Activated CD4-positive, alpha-beta memory T cell treated with anti-CD3 and anti-CD28 coated beads for 36 hours (primary cell): Measurements from ENCODE around the gene PALLD. TPM values are rescaled to one million over a fixed set of nuclear protein-coding genes. Genes with fewer than 3 reads are reported as not detected.

Source experiments
- CTCF ChIA-PET: fragments of 350-600 bp; sonication (Branson Sonifier 250); formaldehyde crosslinking; loops from one replicate; lab custom pipeline; 2021; ENCODE audit warnings: antibody characterized with exemption, inconsistent platforms; lab: Charles Lee
- POLR2A ChIA-PET: fragments of 350-600 bp; sonication (Branson Sonifier 250); formaldehyde crosslinking; loops from one replicate; lab custom pipeline; 2021; ENCODE audit warnings: antibody characterized with exemption; lab: Charles Lee
- DNase-seq: peaks from one replicate; pipeline ENCODE4 v3.0.0-alpha.2; 2020
- H3K27ac Mint-ChIP-seq: one replicate; pipeline ENCODE4 v1.8.0; 2021; ENCODE audit warnings: mixed read lengths
- H3K27me3 Mint-ChIP-seq: one replicate; pipeline ENCODE4 v1.8.0; 2021; ENCODE audit warnings: mixed read lengths
- H3K36me3 Mint-ChIP-seq: one replicate; pipeline ENCODE4 v1.8.0; 2021; ENCODE audit warnings: mixed read lengths
- H3K4me1 Mint-ChIP-seq: one replicate; pipeline ENCODE4 v1.8.0; 2021; ENCODE audit warnings: low read depth, mixed read lengths
- H3K4me3 Mint-ChIP-seq: one replicate; pipeline ENCODE4 v1.8.0; 2021; ENCODE audit warnings: mild to moderate bottlenecking, mixed read lengths
- H3K9me3 Mint-ChIP-seq: one replicate; pipeline ENCODE4 v1.8.0; 2021; ENCODE audit warnings: mixed read lengths
- intact Hi-C: fragments of 100-400 bp; cut with micrococcal nuclease; formaldehyde crosslinking; loops from one replicate; pipeline ENCODE4 v1.15.1; 2023
- total RNA-seq, 2 experiments: library from RNA; stranded (reverse); gene quantifications; one replicate each; pipeline ENCODE4 v1.2.3, GENCODE V29; 2021

PALLD gene
- total RNA-seq, 2 experiments from 2014 or later: 8.9 to 9.4 TPM

- ChIA-PET CTCF (no interaction called here), POLR2A (no interaction called here)
- Mint-ChIP-seq H3K9me3 (no peaks in the 10 kb centered on the region), H3K36me3 (no peaks in the 10 kb centered on the region), H3K27me3 (peaks cover 11% of the 10 kb centered on the region), H3K4me3 (no peak overlapping the region), H3K4me1 (no peaks in the 10 kb centered on the region), H3K27ac (no peak overlapping the region)
- intact Hi-C loops: no loop called here
- DNase-seq: no peak
Measured at GRCh38 chr4:168759321-168759720, 262.5 kb downstream of the PALLD start.

GRCh38 chr4:168759959-168760527 is 263.2 kb downstream of the PALLD start:
- no peak for DNase-seq
- Mint-ChIP-seq H3K27ac (no peak overlapping the region), H3K27me3 (peaks cover 9% of the 10 kb centered on the region), H3K9me3 (no peaks in the 10 kb centered on the region), H3K4me3 (no peak overlapping the region), H3K36me3 (no peaks in the 10 kb centered on the region), H3K4me1 (no peaks in the 10 kb centered on the region)
- ChIA-PET POLR2A (no interaction called here), CTCF (no interaction called here)
- intact Hi-C loops: no loop called here

GRCh38 chr4:168761066-168761465 is 264.2 kb downstream of the PALLD start:
- Mint-ChIP-seq H3K36me3 (no peaks in the 10 kb centered on the region), H3K27me3 (peaks cover 9% of the 10 kb centered on the region), H3K27ac (no peak overlapping the region), H3K4me1 (no peaks in the 10 kb centered on the region), H3K9me3 (no peaks in the 10 kb centered on the region), H3K4me3 (no peak overlapping the region)
- DNase-seq: no peak
- intact Hi-C loops: no loop called here
- POLR2A ChIA-PET: no interaction called here
- CTCF ChIA-PET: no interaction called here

- intact Hi-C loops: no loop called here
- Mint-ChIP-seq H3K27ac (no peak overlapping the region), H3K4me1 (no peaks in the 10 kb centered on the region), H3K9me3 (no peaks in the 10 kb centered on the region), H3K27me3 (peaks cover 2% of the 10 kb centered on the region), H3K4me3 (no peak overlapping the region), H3K36me3 (no peaks in the 10 kb centered on the region)
- ChIA-PET CTCF (no interaction called here), POLR2A (no interaction called here)
- DNase-seq: no peak
Measured at GRCh38 chr4:168765322-168765721, 268.5 kb downstream of the PALLD start.

GRCh38 chr4:168765726-168766125 is 268.9 kb downstream of the PALLD start:
- Mint-ChIP-seq H3K9me3 (no peaks in the 10 kb centered on the region), H3K27ac (no peak overlapping the region), H3K4me3 (no peak overlapping the region), H3K27me3 (peaks cover 2% of the 10 kb centered on the region), H3K36me3 (no peaks in the 10 kb centered on the region), H3K4me1 (no peaks in the 10 kb centered on the region)
- intact Hi-C loops: no loop called here
- no peak for DNase-seq
- ChIA-PET POLR2A (no interaction called here), CTCF (no interaction called here)

GRCh38 chr4:168766604-168767316 is 269.9 kb downstream of the PALLD start:
- H3K27me3 Mint-ChIP-seq: peaks cover 2% of the 10 kb centered on the region
- ChIA-PET CTCF (no interaction called here), POLR2A (no interaction called here)
- intact Hi-C loops: no loop called here
- no peak overlapping the region for H3K27ac Mint-ChIP-seq
- no peak for DNase-seq
- H3K36me3 Mint-ChIP-seq: no peaks in the 10 kb centered on the region
- no peak overlapping the region for H3K4me3 Mint-ChIP-seq
- H3K9me3 Mint-ChIP-seq: no peaks in the 10 kb centered on the region
- H3K4me1 Mint-ChIP-seq: no peaks in the 10 kb centered on the region

- Mint-ChIP-seq H3K27ac (no peak overlapping the region), H3K9me3 (no peaks in the 10 kb centered on the region), H3K36me3 (no peaks in the 10 kb centered on the region), H3K27me3 (peaks cover 5% of the 10 kb centered on the region), H3K4me1 (no peaks in the 10 kb centered on the region), H3K4me3 (no peak overlapping the region)
- intact Hi-C loops: no loop called here
- ChIA-PET CTCF (no interaction called here), POLR2A (no interaction called here)
- no peak for DNase-seq
Measured at GRCh38 chr4:168769416-168769815, 272.6 kb downstream of the PALLD start.

GRCh38 chr4:168769837-168770236 is 273.0 kb downstream of the PALLD start:
- H3K4me3 Mint-ChIP-seq: no peak overlapping the region
- H3K4me1 Mint-ChIP-seq: no peaks in the 10 kb centered on the region
- no peak overlapping the region for H3K27ac Mint-ChIP-seq
- no peak for DNase-seq
- H3K9me3 Mint-ChIP-seq: no peaks in the 10 kb centered on the region
- POLR2A ChIA-PET: no interaction called here
- peaks cover 5% of the 10 kb centered on the region for H3K27me3 Mint-ChIP-seq
- H3K36me3 Mint-ChIP-seq: no peaks in the 10 kb centered on the region
- intact Hi-C loops: no loop called here
- CTCF ChIA-PET: no interaction called here

GRCh38 chr4:168771251-168771650 is 274.4 kb downstream of the PALLD start:
- POLR2A ChIA-PET: no interaction called here
- H3K27ac Mint-ChIP-seq: no peak overlapping the region
- DNase-seq: no peak
- intact Hi-C loops: no loop called here
- H3K9me3 Mint-ChIP-seq: peaks cover 6% of the 10 kb centered on the region
- no peaks in the 10 kb centered on the region for H3K4me1 Mint-ChIP-seq
- peaks cover 7% of the 10 kb centered on the region for H3K27me3 Mint-ChIP-seq
- H3K36me3 Mint-ChIP-seq: no peaks in the 10 kb centered on the region
- no peak overlapping the region for H3K4me3 Mint-ChIP-seq
- CTCF ChIA-PET: no interaction called here

GRCh38 chr4:168773388-168774195 is 276.7 kb downstream of the PALLD start:
- Mint-ChIP-seq H3K4me3 (no peak overlapping the region), H3K27me3 (peaks cover 8% of the 10 kb centered on the region), H3K27ac (no peak overlapping the region), H3K4me1 (no peaks in the 10 kb centered on the region), H3K9me3 (peaks cover 10% of the 10 kb centered on the region), H3K36me3 (no peaks in the 10 kb centered on the region)
- ChIA-PET CTCF (no interaction called here), POLR2A (no interaction called here)
- intact Hi-C loops: no loop called here
- no peak for DNase-seq

- POLR2A ChIA-PET: no interaction called here
- H3K36me3 Mint-ChIP-seq: no peaks in the 10 kb centered on the region
- H3K4me1 Mint-ChIP-seq: no peaks in the 10 kb centered on the region
- intact Hi-C loops: no loop called here
- peaks cover 10% of the 10 kb centered on the region for H3K9me3 Mint-ChIP-seq
- peaks cover 6% of the 10 kb centered on the region for H3K27me3 Mint-ChIP-seq
- CTCF ChIA-PET: no interaction called here
- no peak for DNase-seq
- no peak overlapping the region for H3K27ac Mint-ChIP-seq
- H3K4me3 Mint-ChIP-seq: no peak overlapping the region
Measured at GRCh38 chr4:168776382-168776781, 279.5 kb downstream of the PALLD start.

GRCh38 chr4:168777277-168777965 is 280.6 kb downstream of the PALLD start:
- POLR2A ChIA-PET: no interaction called here
- intact Hi-C loops: no loop called here
- CTCF ChIA-PET: no interaction called here
- DNase-seq: no peak
- Mint-ChIP-seq H3K36me3 (no peaks in the 10 kb centered on the region), H3K9me3 (peaks cover 10% of the 10 kb centered on the region), H3K4me3 (no peak overlapping the region), H3K27me3 (peaks cover 5% of the 10 kb centered on the region), H3K27ac (no peak overlapping the region), H3K4me1 (no peaks in the 10 kb centered on the region)
